ENCODE results near the gene MSS51.

- TF ChIP-seq POLR2A (IDR thresholded peaks at IDR 0.05; ENCODE audit: low read length) (no peak), GATA1 (IDR thresholded peaks at IDR 0.05; ENCODE audit: low read depth, low read length) (no peak)
Observed at GRCh38 chr10:73410897-73411296, 22.5 kb downstream of the MSS51 start.
